Mesodermal cell (in vitro differentiated cells): ENCODE data around the gene CMIP.

Experiments used
- H3K27ac ChIP-seq: 2 replicates; pipeline ENCODE4 v1.7.0; 2013; ENCODE audit warnings: mild to moderate bottlenecking, low read depth, low read length, moderate library complexity; ENCODE audit not compliant: severe bottlenecking
- H3K36me3 ChIP-seq: 2 replicates; pipeline ENCODE4 v1.7.1; 2013; ENCODE audit warnings: mild to moderate bottlenecking, low read length, moderate library complexity; ENCODE audit not compliant: control insufficient read depth, insufficient read depth
- H3K4me1 ChIP-seq: one replicate; pipeline ENCODE4 v1.7.1; 2013; ENCODE audit warnings: mild to moderate bottlenecking, low read length; ENCODE audit not compliant: insufficient read depth, control insufficient read depth, poor library complexity, severe bottlenecking
- H3K4me3 ChIP-seq: 2 replicates; pipeline ENCODE4 v1.7.0; 2013; ENCODE audit warnings: low read length, control low read depth, mild to moderate bottlenecking; ENCODE audit not compliant: insufficient read depth, poor library complexity, severe bottlenecking; ENCODE audit errors: extremely low read depth
- H3K9me3 ChIP-seq: 2 replicates; pipeline ENCODE4 v1.7.1; 2013; ENCODE audit warnings: mild to moderate bottlenecking, low read length, moderate library complexity; ENCODE audit not compliant: control insufficient read depth
- WGBS, 2 experiments: methylation state at CpG; one replicate each; pipeline ENCODE4 v1.1.5; 2013; ENCODE audit warnings: missing lambda C conversion rate in 2 of 2; ENCODE audit not compliant: insufficient coverage in 2 of 2; 5-methylcytosine and 5-hydroxymethylcytosine counted together

Gene CMIP

GRCh38 chr16:81483064-81483969, 38.7 kb downstream of the CMIP start:
- no peak overlapping the region for H3K27ac ChIP-seq
- peaks cover 23% of the 10 kb centered on the region for H3K4me1 ChIP-seq
- peaks cover 16% of the 10 kb centered on the region for H3K36me3 ChIP-seq
- WGBS, 2 experiments: 98 to 100% methylated on average over 4 to 6 of the region's 10 CpGs
- H3K4me3 ChIP-seq: no peak overlapping the region
- H3K9me3 ChIP-seq: no peaks in the 10 kb centered on the region

GRCh38 chr16:81483970-81484595, 39.5 kb downstream of the CMIP start:
- Histone ChIP-seq H3K4me3 (no peak overlapping the region), H3K36me3 (peaks cover 19% of the 10 kb centered on the region), H3K9me3 (no peaks in the 10 kb centered on the region), H3K27ac (no peak overlapping the region), H3K4me1 (peaks cover 17% of the 10 kb centered on the region)
- WGBS, 2 experiments: 95% methylated on average over 18 to 20 of the region's 22 CpGs

GRCh38 chr16:81484908-81485624, 40.5 kb downstream of the CMIP start:
- WGBS, 2 experiments: 93 to 98% methylated on average over 4 to 6 of the region's 11 CpGs
- Histone ChIP-seq H3K27ac (no peak overlapping the region), H3K36me3 (peaks cover 19% of the 10 kb centered on the region), H3K9me3 (no peaks in the 10 kb centered on the region), H3K4me1 (peaks cover 15% of the 10 kb centered on the region), H3K4me3 (no peak overlapping the region)

GRCh38 chr16:81485824-81486539, 41.4 kb downstream of the CMIP start:
- Histone ChIP-seq H3K27ac (no peak overlapping the region), H3K36me3 (peaks cover 19% of the 10 kb centered on the region), H3K9me3 (no peaks in the 10 kb centered on the region), H3K4me3 (no peak overlapping the region), H3K4me1 (peaks cover 14% of the 10 kb centered on the region)
- 94 to 96% methylated on average over 19 to 21 of the region's 21 CpGs for WGBS, 2 experiments

DNA sequence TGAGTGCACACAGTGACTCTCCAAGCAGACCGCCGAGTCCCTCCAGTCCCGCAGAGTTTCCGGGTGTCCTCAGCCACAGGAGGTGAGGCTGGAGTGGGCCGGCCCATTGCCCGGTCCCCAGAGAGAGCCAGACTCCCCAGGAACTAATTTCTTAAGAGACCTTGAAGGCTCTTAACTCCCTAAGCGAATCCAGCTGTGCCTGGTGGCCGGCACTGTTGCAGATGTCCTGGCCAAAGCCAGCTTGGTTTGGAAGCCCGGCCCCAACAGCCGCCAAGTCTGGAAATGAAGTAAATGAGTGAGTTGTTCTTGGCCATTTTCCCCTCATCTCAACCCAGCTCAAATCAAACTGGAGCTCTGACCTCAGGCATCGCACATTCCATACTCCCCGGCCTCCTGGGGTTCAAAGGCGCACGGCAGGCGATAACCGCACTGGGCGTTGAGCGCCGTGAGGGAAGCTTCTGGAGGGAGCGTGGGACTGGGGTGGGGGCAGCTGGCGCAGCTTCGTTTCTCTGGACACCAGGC, 42.0 kb downstream of the CMIP start:
- peaks cover 19% of the 10 kb centered on the region for H3K36me3 ChIP-seq
- WGBS, 2 experiments: 94% methylated on average over 15 to 17 of the region's 22 CpGs
- H3K4me3 ChIP-seq: no peak overlapping the region
- peaks cover 10% of the 10 kb centered on the region for H3K4me1 ChIP-seq
- no peak overlapping the region for H3K27ac ChIP-seq
- H3K9me3 ChIP-seq: no peaks in the 10 kb centered on the region

GRCh38 chr16:81487301-81487720, 42.7 kb downstream of the CMIP start:
- 97 to 99% methylated on average over 9 to 14 of the region's 14 CpGs for WGBS, 2 experiments
- peaks cover 10% of the 10 kb centered on the region for H3K4me1 ChIP-seq
- H3K36me3 ChIP-seq: peaks cover 19% of the 10 kb centered on the region
- no peak overlapping the region for H3K27ac ChIP-seq
- no peak overlapping the region for H3K4me3 ChIP-seq
- no peaks in the 10 kb centered on the region for H3K9me3 ChIP-seq

DNA sequence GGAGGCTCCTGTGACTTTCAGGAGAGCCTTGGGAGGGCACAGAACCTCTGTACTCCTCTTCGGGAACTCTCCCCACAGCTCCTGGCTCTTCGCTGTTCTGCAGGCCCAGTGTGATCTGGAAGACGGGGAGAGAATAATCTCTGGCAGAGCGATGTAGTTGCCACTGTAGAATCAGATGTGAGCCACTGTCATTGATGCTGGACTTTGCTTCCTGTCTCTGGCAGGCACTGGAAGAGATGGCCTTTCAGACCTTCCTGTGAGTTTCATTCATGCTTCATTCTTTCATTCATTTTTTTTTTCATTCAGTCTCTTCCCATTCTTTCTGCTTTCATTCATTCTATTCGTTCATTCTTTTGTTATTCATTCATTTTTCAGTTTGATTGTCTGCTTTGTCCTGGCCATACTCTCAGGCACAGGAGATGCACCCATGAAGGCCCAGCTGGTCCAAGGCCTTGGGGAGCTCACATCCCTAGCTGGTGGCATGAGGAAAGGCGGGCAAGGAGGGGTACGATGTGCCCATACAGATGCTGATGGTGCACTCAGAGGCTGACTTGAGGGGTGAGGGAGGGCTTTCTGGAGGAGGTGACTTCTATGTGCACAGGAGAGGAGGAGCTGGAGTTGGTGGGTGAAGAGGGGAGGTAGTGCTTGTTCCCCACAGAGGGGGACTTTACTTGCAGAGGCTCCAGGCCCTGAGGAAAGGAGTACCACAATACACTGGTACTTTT, 44.2 kb downstream of the CMIP start:
- no peaks in the 10 kb centered on the region for H3K9me3 ChIP-seq
- no peak overlapping the region for H3K27ac ChIP-seq
- H3K4me1 ChIP-seq: peaks cover 23% of the 10 kb centered on the region
- H3K36me3 ChIP-seq: peaks cover 21% of the 10 kb centered on the region
- WGBS, 2 experiments: 95 to 96% methylated on average over 7 of the region's 7 CpGs
- no peak overlapping the region for H3K4me3 ChIP-seq

DNA sequence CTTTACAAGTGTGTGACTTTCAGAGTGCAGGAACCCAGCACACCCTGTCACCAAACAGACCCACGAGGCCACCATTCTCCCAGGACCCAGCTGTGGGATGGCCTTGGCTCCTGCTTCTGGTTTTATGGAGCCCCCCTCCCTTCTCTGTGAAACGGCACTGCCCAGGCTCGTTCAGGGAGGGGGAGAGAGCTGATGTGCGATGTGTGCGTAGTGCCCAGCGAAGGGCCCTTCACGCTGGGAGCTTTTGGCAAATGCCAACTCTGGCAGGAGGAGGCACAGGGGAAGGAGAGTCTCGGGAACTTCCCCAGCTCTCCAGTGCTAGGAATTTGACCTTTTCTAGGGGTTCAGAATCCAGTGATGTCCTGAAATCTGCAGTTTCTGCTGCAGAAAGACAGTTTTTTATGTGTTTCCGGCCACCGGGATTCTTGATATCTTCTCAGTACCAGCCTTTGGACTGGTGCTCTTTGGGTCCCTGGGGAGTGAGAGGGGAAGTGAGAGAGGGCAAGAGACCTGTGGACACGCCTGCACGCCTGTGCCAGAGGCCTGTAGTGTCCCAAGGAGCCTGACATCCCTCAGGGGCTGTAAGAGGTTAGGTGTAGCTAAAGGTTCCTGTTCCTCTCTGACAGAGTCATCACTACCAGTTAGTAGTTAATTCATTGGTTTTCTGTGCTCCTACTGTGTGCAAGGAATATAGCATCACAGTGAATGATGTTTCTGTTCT, 45.1 kb downstream of the CMIP start:
- no peaks in the 10 kb centered on the region for H3K9me3 ChIP-seq
- H3K4me1 ChIP-seq: peaks cover 26% of the 10 kb centered on the region
- H3K4me3 ChIP-seq: no peak overlapping the region
- 95 to 99% methylated on average over 7 to 10 of the region's 12 CpGs for WGBS, 2 experiments
- H3K27ac ChIP-seq: no peak overlapping the region
- H3K36me3 ChIP-seq: peaks cover 17% of the 10 kb centered on the region

GRCh38 chr16:81491541-81492188, 47.1 kb downstream of the CMIP start:
- Histone ChIP-seq H3K27ac (no peak overlapping the region), H3K4me3 (no peak overlapping the region)

More at GRCh38 chr16:81491541-81492188, 47.1 kb downstream of the CMIP start:
- Histone ChIP-seq H3K9me3 (no peaks in the 10 kb centered on the region), H3K4me1 (peaks cover 33% of the 10 kb centered on the region), H3K36me3 (peaks cover 6% of the 10 kb centered on the region)
- 91 to 93% methylated on average over 12 to 15 of the region's 18 CpGs for WGBS, 2 experiments
